Neural cell (in vitro differentiated cells): ENCODE measurements around the gene CCNT2. TPM values are rescaled to one million over a fixed set of nuclear protein-coding genes. Genes with fewer than 3 reads are reported as not detected.
A peak's percentile ranks its signal among the peaks of the same experiment; 100 is the strongest.

Experiments
- H2AFZ ChIP-seq: fragments of 200-600, 300-800 bp; sonication (generic), shearing (Covaris generic); 2 replicates; pipeline ENCODE4 v1.6.0; 2014; ENCODE audit warnings: low read depth, mild to moderate bottlenecking, antibody characterized with exemption, low read length, moderate library complexity
- H3F3A ChIP-seq: fragments of 200-600 bp; shearing (Covaris generic); 2 replicates; pipeline ENCODE4 v1.6.1; 2016; ENCODE audit warnings: mild to moderate bottlenecking, moderate library complexity, mixed read lengths, antibody characterized with exemption, low read length; ENCODE audit not compliant: insufficient read depth, poor library complexity, severe bottlenecking
- H3K27ac ChIP-seq: fragments of 200-600, 300-800 bp; sonication (generic), shearing (Covaris generic); 2 replicates; pipeline ENCODE4 v1.5.1; 2014; ENCODE audit warnings: mild to moderate bottlenecking, low read length, moderate library complexity
- H3K27me3 ChIP-seq: fragments of 300-800, 200-600 bp; sonication (generic), shearing (Covaris generic); 2 replicates; pipeline ENCODE4 v1.6.0; 2014; ENCODE audit warnings: mild to moderate bottlenecking, low read depth, low read length, moderate library complexity; ENCODE audit not compliant: insufficient read depth
- H3K36me3 ChIP-seq: fragments of 300-800, 200-600 bp; sonication (generic), shearing (Covaris generic); 2 replicates; pipeline ENCODE4 v1.5.1; 2014; ENCODE audit warnings: mild to moderate bottlenecking, antibody characterized with exemption, low read length, moderate library complexity; ENCODE audit not compliant: insufficient read depth
- H3K4me2 ChIP-seq: fragments of 300-800, 200-600 bp; sonication (generic), shearing (Covaris generic); 2 replicates; pipeline ENCODE4 v1.6.0; 2014; ENCODE audit warnings: mild to moderate bottlenecking, low read length
- H3K4me3 ChIP-seq: fragments of 300-800, 200-600 bp; sonication (generic), shearing (Covaris generic); 2 replicates; pipeline ENCODE4 v1.5.1; 2014; ENCODE audit warnings: mild to moderate bottlenecking, low read length, moderate library complexity
- H3K79me2 ChIP-seq: fragments of 200-600 bp; shearing (Covaris generic); replicated peaks from 2 replicates; pipeline ENCODE4 v1.6.0; 2014; ENCODE audit warnings: mild to moderate bottlenecking, low read length, moderate library complexity; ENCODE audit not compliant: insufficient read depth
- H3K9ac ChIP-seq: fragments of 300-800, 200-600 bp; sonication (generic), shearing (Covaris generic); 2 replicates; pipeline ENCODE4 v1.6.1; 2016; ENCODE audit warnings: mild to moderate bottlenecking, low read length, mixed read lengths
- H3K9me2 ChIP-seq: fragments of 200-600 bp; shearing (Covaris generic); 2 replicates; pipeline ENCODE4 v1.6.1; 2016; ENCODE audit warnings: mild to moderate bottlenecking, low read length, mixed read lengths; ENCODE audit not compliant: insufficient read depth
- H3K9me3 ChIP-seq: fragments of 200-600, 300-800 bp; sonication (generic), shearing (Covaris generic); 2 replicates; pipeline ENCODE4 v1.6.1; 2016; ENCODE audit warnings: mild to moderate bottlenecking, mixed run types, low read length, moderate library complexity, mixed read lengths
- H4K20me1 ChIP-seq: fragments of 200-600 bp; shearing (Covaris generic); 2 replicates; pipeline ENCODE4 v1.6.1; 2016; ENCODE audit warnings: mild to moderate bottlenecking, mixed run types; ENCODE audit not compliant: insufficient read depth
- EP300 ChIP-seq: fragments of 450-650 bp; conservative IDR thresholded peaks from 2 replicates; pipeline ENCODE4 v1.6.1; 2014; ENCODE audit warnings: antibody characterized with exemption, mild to moderate bottlenecking, moderate library complexity; ENCODE audit not compliant: poor library complexity, severe bottlenecking
- EZH2 ChIP-seq: fragments of 200-600, 300-800 bp; shearing (Covaris generic), sonication (generic); IDR thresholded peaks from 2 replicates; pipeline ENCODE4 v1.6.1; 2014; ENCODE audit warnings: antibody characterized with exemption, low read length, borderline replicate concordance, mild to moderate bottlenecking; ENCODE audit not compliant: insufficient read depth, poor library complexity, severe bottlenecking
- MXI1 ChIP-seq: fragments of 450-650 bp; conservative IDR thresholded peaks from 2 replicates; pipeline ENCODE4 v1.6.1; 2014; ENCODE audit warnings: antibody characterized with exemption, mild to moderate bottlenecking; ENCODE audit not compliant: poor library complexity, severe bottlenecking
- POLR2AphosphoS5 ChIP-seq: IDR thresholded peaks from 2 replicates; pipeline ENCODE4 v1.6.1; 2012
- RAD21 ChIP-seq: fragments of 450-650 bp; conservative IDR thresholded peaks from 2 replicates; pipeline ENCODE4 v1.6.1; 2014; ENCODE audit warnings: antibody characterized with exemption, mild to moderate bottlenecking, moderate library complexity
- SMC3 ChIP-seq: fragments of 450-650 bp; conservative IDR thresholded peaks from 2 replicates; pipeline ENCODE4 v1.6.1; 2014; ENCODE audit warnings: antibody characterized with exemption, mild to moderate bottlenecking, moderate library complexity; ENCODE audit not compliant: poor library complexity
- TAF1 ChIP-seq: IDR thresholded peaks from 2 replicates; pipeline ENCODE4 v1.6.1; 2012; ENCODE audit warnings: low read depth
- polyA plus RNA-seq: library from polyadenylated mRNA; depleted of rRNA; stranded (reverse); fragments of >200 nt; gene quantifications from 2 replicates; pipeline ENCODE4 v1.2.3, GENCODE V29; 2014
- TF ChIP-seq, protein P1 (sequence below): fragments of 450-650 bp; IDR thresholded peaks from 2 replicates; pipeline ENCODE4 v1.5.1; 2014; ENCODE audit warnings: antibody characterized with exemption, mild to moderate bottlenecking, moderate library complexity; ENCODE audit not compliant: poor library complexity, severe bottlenecking

The CCNT2 gene
- polyA plus RNA-seq, 1 donor from 2014 or later, result 134 TPM

DNA sequence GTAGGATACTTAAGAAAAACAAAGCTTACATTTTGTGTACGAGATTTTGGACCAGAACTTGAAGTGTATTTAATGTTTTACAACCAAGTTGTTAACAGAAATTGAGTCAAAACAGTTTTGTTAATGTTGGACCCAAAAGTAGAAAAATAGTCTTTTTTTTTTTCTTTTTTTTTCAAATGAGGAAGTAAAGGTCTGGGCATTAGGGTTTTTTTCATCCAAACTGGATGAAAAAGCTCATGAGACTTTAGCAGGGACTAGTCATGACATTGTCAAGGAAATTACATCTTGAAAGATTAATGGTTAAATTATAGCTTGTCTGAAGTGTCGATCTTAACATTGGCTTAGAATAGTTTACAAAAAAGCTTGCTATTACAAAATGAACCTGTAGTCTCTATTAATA is 32.3 kb downstream of the CCNT2 start:
- Histone ChIP-seq H3K9me3 (no peaks in the 10 kb centered on the region), H3K9ac (no peak overlapping the region), H3K4me2 (no peak overlapping the region), H3F3A (no peaks in the 10 kb centered on the region), H3K79me2 (peaks cover 2% of the 10 kb centered on the region), H4K20me1 (no peaks in the 10 kb centered on the region), H3K27ac (no peak overlapping the region), H3K27me3 (no peaks in the 10 kb centered on the region), H3K9me2 (no peaks in the 10 kb centered on the region), H3K4me3 (no peak overlapping the region), H3K36me3 (peaks cover 19% of the 10 kb centered on the region), H2AFZ (no peak overlapping the region)
- no peak for TF ChIP-seq TAF1
- TF ChIP-seq, protein P1, sequence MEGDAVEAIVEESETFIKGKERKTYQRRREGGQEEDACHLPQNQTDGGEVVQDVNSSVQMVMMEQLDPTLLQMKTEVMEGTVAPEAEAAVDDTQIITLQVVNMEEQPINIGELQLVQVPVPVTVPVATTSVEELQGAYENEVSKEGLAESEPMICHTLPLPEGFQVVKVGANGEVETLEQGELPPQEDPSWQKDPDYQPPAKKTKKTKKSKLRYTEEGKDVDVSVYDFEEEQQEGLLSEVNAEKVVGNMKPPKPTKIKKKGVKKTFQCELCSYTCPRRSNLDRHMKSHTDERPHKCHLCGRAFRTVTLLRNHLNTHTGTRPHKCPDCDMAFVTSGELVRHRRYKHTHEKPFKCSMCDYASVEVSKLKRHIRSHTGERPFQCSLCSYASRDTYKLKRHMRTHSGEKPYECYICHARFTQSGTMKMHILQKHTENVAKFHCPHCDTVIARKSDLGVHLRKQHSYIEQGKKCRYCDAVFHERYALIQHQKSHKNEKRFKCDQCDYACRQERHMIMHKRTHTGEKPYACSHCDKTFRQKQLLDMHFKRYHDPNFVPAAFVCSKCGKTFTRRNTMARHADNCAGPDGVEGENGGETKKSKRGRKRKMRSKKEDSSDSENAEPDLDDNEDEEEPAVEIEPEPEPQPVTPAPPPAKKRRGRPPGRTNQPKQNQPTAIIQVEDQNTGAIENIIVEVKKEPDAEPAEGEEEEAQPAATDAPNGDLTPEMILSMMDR, result no peak
- TF ChIP-seq EP300, result peak; percentile 13

DNA sequence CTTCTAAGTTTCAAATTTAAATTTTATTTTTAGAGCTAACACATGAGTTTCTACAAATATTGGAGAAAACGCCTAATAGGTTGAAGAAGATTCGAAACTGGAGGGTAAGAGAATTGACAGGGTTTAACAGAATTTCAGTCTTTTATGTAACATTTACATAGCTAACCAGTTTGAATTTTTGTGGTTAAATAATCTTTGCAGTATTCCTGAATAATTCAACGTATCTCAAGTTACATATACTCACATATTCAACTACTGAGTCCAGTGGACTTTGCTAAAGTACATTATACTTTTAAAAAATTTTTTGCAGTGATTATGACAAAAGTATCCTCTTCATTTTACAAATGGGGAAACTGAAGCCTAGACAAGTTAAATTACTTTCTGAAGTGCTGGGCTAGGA is 34.0 kb downstream of the CCNT2 start:
- H3K36me3 ChIP-seq, result peaks cover 19% of the 10 kb centered on the region
- H3K79me2 ChIP-seq, result no peaks in the 10 kb centered on the region

DNA sequence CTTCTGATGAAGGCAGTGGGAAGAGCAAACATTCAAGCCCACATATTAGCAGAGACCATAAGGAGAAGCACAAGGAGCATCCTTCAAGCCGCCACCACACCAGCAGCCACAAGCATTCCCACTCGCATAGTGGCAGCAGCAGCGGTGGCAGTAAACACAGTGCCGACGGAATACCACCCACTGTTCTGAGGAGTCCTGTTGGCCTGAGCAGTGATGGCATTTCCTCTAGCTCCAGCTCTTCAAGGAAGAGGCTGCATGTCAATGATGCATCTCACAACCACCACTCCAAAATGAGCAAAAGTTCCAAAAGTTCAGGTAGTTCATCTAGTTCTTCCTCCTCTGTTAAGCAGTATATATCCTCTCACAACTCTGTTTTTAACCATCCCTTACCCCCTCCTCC is 35.4 kb downstream of the CCNT2 start:
- H3K9me2 ChIP-seq, result no peaks in the 10 kb centered on the region
- no peak overlapping the region for H3K9ac ChIP-seq
- H3K4me2 ChIP-seq, result no peak overlapping the region
- no peaks in the 10 kb centered on the region for H3K9me3 ChIP-seq
- H3K27me3 ChIP-seq, result no peaks in the 10 kb centered on the region
- no peaks in the 10 kb centered on the region for H3F3A ChIP-seq
- no peak overlapping the region for H2AFZ ChIP-seq
- H3K79me2 ChIP-seq, result no peaks in the 10 kb centered on the region
- peaks cover 19% of the 10 kb centered on the region for H3K36me3 ChIP-seq
- TF ChIP-seq MXI1, result no peak
- H4K20me1 ChIP-seq, result no peaks in the 10 kb centered on the region
- no peak overlapping the region for H3K4me3 ChIP-seq
- no peak overlapping the region for H3K27ac ChIP-seq

More for the DNA sequence above, 34.0 kb downstream of the CCNT2 start:
- no peak overlapping the region for H2AFZ ChIP-seq
- H3F3A ChIP-seq, result no peaks in the 10 kb centered on the region
- no peak overlapping the region for H3K9ac ChIP-seq
- H3K9me3 ChIP-seq, result no peaks in the 10 kb centered on the region
- no peak overlapping the region for H3K27ac ChIP-seq
- TF ChIP-seq EZH2 (no peak), RAD21 (no peak), POLR2AphosphoS5 (no peak), EP300 (no peak), SMC3 (no peak)
- TF ChIP-seq, protein P1, result no peak
- H3K4me2 ChIP-seq, result no peak overlapping the region
- no peaks in the 10 kb centered on the region for H4K20me1 ChIP-seq
- no peak overlapping the region for H3K4me3 ChIP-seq
- no peaks in the 10 kb centered on the region for H3K27me3 ChIP-seq
- no peaks in the 10 kb centered on the region for H3K9me2 ChIP-seq
